GM21737 (cell line): Measurements from ENCODE around the gene ADARB2.

Experiments
- ATAC-seq: cut with Tn5 transposase; IDR thresholded peaks from one replicate; pipeline ENCODE4 v1.9.1; 2021; ENCODE audit warnings: mild to moderate bottlenecking, moderate library complexity; ENCODE audit not compliant: unreplicated experiment

ADARB2 gene

DNA sequence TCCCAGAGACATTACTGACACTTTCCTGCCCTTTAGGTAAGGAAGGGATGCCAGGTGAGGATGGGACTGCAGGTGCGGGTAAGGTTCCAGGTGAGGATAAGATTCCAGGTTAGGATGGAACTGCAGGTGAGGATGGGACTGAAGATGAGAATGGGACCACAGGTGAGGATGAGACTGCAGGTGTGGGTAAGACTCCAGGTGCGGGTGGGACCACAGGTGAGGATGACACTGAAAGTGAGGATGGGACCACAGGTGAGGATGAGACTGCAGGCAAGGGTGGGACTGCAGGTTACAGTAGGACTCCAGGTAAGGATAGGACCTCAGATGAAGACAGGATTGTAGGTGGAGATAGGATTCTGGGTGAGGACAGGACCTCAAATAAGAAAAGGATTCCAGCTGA, 358.9 kb downstream of the ADARB2 start:
- ATAC-seq = no peak

DNA sequence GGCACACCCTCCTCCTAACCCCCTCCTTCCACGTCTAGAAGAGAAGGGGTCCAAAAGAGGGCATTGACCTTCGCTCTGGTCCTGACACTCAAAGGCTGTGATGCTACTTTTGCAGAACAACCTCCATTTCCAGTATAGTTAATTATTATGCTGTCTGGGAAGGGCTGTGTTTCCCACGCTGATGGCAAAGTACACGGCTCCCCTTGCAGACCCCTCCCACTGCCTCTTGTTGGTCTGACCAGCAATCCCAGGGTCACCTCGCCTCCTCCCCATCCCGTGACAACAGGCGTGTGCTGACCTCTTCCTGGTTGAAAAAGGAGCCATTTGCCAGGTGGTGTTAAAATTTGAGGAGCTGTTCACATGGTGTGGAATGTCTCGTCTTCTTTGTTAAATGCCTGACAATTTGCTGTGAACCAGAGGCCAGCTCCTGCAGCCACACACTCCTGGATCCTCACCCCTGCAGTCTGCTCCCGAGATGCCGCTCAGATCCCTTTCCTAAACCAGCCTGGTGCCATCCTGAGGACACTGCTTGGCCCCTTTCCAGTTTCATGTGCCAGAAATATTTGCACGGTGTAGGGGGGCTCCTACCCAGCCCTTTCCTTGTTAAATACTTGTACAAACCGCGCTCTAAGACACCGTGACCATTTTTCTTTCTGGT, 359.5 kb downstream of the ADARB2 start:
- ATAC-seq = no peak

DNA sequence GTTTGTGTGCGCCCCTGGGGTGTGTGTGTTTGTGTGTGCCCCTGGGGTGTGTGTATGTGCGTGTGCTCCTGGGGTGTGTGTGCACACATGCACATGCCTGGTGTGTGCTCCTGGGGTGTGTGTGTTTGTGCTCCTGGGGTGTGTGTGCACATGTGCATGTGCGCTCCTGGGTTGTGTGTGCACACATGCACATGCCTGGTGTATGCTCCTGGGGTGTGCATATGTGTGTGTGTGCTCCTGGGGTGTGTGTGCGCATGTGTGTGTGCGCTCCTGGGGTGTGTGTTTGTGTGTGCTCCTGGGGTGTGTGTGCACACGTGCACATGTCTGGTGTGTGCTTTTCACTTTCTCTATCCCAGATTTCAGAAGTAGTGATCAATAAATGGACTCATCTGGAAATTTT, 360.1 kb downstream of the ADARB2 start:
- ATAC-seq = no peak

DNA sequence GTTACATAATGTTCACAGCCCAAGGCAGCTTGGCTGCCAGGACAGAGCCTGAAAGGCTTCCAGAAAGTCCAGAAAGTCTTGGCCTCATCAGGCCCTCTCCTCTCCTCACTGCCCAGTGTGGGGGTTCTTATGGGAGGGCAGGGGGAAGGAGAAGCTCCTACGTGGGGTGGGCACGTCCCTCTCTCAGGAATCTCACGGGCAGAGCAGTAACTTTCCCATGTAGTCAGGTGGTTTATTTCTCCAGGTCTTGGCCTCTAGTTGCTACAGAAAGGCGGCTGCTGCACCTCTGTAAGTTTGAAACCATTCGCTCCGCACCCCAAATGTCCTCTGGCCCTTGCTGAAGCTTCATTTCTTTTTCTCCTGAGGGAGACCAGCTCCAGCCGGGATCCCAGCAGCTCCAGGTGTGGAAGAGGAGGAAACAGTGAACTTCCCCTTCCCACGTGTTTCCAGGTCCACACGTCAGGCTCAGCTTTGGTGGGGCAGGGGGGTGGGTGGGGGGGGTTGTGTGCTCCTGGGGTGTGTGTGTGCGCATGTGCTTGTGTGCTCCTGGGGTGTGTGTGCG, 360.9 kb downstream of the ADARB2 start:
- no peak for ATAC-seq

DNA sequence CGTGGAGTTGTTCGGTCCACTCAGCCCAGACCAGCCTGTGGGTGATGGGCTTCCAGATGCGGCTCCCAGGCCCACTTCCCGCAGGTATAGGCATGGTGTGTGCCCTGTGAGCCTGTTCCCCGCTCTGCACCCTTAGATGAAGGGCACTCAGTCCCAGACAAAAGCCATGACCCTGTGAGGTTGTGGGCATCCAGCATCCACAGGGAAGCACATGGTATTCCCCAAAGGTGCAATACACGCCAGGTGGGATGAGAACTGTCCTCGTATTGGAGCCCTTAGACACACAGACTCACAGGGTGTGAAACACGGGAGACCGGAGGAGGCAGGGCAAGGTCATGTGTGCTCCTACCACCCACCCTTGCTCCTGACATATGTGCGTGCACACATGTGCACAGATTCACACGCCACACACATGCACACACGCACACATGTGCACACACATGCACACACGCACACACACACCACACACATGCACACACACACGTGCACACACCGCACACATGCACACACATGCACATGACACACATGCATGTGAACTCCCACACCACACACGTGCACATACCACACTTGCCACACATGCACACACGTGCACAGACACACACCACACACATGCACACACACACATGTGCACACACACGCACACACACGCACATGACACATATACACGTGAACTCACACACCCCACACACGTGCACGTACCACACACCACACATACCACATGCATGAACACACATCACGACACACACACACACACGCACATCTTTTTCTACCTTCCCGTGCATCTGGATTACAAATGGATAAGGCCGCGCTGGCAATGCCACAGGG, 361.8 kb downstream of the ADARB2 start:
- ATAC-seq = no peak

DNA sequence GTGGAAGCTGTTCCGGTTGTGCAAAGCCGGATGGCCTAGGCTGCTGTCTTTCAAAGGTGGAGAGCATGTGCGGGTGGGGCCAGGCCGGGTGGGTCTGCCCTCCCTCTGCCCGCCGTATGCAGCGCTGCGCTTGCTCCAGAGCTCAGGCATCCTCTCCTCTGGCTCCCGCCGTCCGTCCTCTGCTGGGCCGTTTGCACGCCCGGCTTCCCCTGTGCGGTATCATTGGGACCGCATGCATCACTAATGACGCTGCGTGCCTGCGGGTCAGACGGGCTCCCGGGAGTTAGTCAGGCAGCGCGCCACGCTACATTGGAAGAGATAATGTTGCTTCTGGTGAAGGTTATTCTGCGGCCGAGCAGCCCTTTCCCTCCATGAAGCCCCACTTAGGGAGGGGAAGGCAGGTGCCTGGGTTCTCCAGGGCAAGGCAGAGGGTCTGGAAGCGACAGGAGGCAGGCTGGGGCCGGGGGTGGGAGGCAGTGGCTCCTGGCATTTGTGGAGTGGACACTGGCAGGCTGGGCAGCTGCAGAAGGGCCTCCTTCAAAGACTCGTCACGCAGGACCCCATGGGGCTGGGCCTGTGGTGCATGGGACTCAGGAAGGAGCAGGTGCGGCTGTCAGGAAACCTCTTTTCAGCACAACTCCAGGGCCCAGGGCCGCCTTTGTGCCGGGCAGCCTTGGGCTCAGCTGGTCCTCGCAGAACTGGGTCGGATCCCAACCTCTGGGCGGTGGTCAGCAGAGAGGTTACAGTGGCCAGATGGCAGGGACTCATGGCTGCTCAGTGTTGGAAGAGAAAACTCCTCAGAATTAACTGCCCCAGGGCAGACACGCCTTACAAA, 362.6 kb downstream of the ADARB2 start:
- no peak for ATAC-seq

DNA sequence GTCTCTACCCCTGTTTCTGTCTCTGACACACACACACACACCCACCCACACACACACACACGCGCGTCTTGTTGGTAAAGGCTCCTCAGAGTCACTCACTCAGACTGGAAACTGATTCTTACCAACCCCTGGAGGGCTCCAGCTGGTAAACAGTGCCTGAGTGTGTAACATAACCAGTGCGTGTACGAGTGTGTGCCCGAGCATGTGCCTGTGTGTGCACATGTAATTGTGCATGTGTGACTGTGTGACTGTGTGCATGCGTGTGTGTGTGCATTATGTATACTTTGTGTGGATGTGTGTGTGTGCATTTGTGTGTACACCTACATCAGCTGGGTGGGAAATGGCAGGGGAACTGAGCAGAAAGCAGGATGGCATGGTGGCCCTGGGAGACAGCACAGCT, 364.0 kb downstream of the ADARB2 start:
- ATAC-seq = no peak

DNA sequence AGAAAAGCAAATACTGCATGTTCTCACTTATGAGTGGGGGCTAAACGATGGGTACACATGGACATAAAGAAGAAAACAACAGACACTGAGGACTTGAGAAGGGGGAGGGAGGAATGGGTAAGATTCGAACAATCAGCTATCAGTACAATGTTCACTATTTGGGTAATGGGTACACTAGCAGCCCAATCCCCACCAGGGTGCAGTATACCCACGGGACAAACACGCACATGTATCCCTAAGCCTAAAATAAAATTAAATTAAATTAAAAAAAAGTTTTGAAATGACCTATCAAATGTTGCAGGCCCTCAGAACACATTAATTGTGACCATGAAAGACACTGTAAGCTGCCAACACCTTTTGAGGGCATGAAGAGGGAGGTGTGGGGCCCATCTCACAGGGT, 365.1 kb downstream of the ADARB2 start:
- no peak for ATAC-seq

DNA sequence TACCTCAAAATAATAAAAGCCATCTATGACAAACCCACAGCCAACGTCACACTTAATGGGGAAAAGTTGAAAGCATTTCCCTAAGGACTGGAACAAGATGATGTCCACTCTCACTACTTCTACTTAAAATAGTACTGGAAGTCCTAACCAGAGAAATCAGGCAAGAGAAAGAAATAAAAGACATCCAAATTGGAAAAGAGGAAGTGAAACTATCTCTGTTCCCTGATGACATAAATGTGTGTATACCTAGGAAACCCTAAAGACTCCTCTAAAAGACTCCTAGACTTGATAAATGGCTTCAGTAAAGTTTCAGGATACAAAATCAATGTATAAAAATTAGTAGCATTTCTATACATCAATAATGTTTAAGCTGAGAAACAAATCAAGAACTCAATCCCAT, 367.0 kb downstream of the ADARB2 start:
- no peak for ATAC-seq

DNA sequence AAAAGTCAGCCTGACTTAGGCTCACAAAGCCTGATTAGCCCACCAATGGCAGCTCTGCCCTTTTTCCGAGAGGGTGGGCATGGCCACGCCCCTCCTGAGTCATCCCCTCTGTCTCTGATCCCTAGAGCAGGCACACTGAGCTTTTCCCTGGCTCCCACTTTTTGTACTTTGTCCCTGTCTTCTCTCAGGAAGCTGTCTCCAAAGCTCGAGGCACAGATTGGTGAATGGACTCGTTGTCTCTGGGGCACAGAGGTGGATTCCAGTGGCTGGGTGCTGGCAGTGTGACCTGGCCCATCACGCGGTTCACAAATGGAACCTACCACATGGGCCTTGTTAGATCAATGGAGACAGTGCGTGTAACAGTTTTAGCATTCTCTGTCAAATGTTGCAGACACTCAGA, 367.7 kb downstream of the ADARB2 start:
- no peak for ATAC-seq

DNA sequence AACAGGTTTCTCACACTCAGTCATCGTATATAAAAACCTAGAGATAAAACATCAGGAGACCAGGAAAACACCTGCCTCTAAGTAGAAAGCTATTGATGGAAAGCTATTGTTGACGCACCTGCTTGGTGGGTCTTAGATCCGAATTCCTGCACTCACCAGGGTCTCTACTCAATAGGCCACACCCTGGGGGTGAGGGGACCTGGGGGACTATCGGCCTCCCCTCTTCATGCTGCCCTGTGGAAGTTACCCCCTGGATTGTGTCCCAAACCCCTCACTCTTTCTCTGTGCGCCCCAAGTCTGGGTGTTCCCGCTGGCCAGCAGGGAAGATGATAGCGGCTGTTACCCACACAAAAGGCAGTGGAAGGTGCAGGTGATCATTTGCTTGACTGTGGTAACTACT, 368.1 kb downstream of the ADARB2 start:
- ATAC-seq = no peak

DNA sequence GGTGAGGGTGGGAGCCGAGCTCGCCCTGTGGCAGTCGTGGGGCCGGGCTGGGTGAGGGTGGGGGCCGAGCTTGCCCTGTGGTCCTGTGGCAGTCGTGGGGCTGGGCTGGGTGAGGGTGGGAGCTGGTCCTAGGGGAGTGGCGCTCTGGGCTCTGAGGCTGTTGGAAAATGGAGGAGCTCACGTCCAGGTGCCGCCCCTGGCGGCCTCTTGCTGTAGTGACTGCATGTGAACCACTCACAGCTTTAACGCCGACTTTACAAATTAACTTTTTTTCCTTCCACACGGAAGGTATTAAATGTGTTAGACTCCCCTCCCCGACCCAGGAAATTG, 368.5 kb downstream of the ADARB2 start:
- ATAC-seq = no peak

DNA sequence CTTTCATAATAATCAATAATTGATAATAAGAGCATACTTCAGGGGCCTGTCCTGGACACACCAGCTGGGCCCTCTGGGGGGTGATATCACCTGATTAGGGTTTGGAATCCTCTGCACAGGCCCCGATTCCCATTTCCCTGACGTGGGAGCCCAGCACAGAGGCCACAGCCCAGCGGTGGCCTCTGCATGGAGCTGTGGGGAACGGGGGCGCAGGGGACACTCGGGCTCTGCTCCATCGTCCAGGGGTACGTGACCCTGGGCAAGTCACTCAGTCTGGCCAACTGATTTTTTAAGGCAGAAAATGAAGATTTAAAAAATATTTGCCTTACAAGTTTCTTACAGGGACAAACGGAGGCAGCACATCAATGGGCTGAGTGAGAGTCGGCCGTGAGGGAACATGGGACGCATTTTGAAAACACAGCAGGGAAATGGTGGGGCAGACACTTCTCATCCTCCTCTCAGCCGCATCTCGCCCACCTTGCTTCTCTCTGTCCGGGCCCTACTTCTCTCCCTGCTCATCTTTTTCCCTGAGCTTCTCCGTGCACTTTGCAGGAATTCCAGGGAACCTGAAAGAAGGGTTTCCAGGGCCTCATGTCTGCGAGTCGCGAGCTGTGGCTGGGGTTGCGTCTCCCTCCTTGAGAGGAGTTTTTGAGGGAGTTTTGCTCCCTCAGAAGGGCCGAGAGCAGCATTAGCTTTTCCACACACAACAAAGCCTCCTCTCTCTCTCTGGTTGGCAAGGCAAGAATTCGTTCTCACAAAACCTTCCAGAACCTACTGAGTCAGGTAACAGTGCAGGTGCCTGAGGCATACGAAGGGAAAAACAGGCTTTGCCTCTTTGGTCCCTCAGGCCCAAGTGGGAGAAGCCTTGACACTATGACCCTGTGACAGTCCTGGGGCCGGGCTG, 369.1 kb downstream of the ADARB2 start:
- ATAC-seq = no peak

DNA sequence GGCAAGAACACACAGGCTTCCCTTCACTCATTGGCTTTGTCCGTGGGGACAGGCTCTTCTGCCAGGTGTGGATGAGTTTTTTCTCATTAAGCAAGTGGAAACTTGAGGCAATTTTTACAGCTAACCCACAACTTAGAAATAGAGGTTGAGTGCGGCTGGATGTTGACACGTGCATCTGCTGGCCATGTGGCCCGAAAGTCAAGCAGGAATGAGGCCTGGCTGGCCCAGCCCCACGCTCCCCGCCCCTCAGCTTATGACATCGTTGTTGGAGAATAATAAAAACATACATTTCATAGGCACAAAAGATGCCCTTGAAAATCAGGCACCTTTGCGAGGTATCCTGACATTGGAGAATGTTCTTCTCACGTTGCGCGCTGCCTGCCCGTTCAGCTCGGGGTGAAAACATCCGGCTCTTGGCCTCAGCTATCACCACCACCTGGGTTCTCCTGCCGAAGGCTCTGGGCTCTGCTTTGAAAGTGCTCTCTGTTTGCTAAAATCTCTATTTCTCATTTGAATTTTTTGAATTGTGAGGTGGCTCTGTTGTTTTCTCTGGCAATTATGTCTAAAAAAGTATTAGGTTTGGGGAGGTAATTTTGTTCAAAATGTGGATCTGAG, 370.4 kb downstream of the ADARB2 start:
- ATAC-seq = no peak

DNA sequence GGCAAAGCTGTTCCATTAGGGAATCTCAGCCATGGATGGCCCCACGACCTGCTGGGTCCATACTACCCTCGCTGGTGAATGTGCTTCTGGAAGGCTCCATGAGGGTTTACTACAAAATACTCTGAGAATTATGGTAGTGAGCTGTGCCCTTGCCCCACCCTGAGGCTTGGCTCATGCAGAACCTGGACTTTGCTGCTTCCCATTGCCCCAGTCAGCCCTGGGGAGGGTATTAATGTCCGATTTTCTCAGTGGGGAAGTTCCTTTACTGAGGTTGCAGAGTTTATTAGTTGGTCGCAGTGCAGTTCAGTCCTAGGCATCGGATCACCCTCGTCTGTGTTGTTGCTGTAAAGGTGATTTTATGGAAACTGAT, 371.0 kb downstream of the ADARB2 start:
- no peak for ATAC-seq

DNA sequence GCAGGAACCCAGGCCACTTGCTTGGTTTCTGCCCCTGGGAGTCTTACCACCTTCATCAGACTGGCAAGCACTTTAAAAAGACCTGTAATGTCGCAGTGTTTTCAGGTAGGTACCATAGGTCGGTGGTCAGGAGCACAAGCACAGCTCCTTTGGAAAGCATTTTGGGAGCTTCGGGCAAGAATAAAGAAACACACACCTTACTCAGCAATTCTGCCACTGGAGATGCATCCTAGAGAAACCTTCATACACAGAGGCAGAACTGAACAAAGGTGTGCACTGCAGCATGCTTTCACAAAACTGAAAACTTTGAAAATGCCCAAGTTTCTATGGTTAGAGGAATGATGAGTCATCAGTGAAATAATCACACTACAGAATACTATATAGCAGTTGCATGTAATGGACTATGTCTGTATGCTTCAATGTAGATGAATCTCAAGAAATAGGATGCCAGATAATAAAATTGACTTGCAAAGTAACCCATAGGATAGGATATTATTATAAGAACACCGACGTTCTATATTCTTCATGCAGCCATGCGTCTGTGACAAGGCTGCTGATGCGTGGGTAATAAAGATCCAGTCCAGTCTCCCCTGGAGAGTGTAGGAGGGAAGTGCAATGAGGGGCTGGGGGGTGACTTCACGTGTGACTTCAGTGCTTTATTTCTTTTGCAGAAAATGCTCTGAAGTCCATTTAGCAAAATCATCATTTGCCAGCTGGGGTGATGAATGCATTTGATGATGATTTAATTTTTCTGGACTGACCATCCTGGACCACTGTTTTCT, 371.6 kb downstream of the ADARB2 start:
- no peak for ATAC-seq

DNA sequence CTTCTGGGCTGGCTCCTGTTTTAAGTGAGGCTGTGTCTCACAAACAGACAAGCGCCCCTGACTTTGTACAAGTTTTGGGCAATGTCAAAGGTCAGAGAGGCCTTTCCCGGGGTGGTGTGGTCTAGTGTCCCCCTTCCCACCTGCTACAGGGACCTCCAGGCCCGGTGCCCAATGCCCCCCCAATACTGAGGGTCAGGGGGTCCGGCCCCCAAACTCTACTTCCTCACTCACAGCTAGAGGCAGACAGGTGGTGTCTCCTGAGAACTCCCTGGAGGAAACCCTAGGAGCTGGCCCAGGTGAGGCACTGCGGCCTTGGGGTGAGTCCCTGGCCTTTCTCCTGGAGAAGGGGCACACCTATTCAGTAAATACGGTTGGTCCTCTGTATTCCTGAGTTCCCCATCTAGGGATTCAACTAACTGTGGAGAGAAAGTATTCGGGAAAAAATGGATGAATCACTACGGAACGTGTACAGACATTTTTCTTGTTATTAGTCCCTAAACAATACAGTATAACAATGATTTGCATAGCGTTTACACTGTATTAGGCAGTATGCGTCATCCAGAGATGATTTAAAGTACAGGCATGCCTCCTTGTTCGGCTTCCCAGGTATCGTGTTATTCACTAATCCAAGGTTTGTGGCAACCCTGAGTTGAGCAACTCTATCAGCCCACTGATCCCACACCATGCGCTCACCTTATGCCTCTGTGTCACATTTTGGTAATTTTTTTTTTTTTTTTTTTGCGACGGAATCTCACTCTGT, 373.0 kb downstream of the ADARB2 start:
- ATAC-seq = no peak

DNA sequence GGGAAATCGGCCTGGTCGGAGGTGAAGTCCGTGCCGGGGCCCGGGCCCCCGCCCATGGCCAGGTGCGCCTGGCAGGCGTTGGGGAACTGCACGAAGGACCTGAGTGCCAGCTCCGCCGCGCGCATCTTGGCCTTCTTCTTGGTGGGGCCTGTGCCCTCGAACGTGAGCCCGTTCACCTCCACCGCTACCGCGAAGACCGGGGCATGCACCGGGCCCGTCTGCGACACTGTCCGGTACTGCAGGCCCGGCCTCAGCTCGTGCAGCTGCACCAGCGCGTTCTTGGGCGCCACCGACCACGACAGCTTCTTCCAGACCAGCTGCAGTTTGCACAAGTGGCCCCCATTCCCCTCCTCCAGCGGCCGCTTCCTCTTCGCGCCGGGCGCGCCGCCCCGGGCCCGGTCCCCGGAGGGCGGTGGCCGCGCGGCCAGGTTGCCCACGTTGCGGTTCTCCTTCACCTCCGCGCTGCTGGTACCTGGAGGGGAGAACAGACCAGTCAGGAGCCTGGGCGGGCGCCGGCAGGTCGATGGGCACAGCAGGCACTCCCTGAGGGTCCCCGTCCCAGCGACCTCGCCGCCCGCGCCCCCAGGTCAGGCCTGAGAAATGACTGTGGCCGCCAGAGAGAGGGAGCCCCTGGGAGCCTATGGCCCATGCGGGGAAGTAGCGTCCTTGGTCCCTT, 373.7 kb downstream of the ADARB2 start:
- ATAC-seq = no peak
